ENCODE results near the gene TFIP11. TPM values are rescaled to one million over a fixed set of nuclear protein-coding genes. Genes with fewer than 3 reads are reported as not detected.

The TFIP11 gene
- total and polyA plus RNA-seq, 2 of the 8 experiments (the other 6 are each of a cell fraction or from before 2014, with no cell fraction given), result 18.1 to 28.3 TPM

DNA sequence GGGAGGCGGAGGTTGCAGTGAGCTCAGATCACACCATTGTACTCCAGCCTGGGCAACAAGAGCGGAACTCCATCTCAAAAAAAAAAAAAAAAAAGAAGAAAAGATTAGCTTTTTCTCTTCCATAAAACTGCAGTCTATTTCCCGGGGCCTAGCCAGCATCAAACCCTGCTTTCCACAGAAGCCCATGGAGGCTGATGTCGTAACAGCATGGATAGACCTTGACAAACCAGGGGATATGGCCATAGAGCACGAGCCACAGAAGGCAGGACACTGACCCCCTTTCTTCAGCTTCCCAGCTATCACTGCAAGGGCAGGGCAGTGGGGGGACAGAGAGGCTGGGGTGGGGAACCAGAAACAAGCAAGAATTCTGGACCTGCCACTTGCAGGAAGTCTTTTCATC is 50.2 kb downstream of the TFIP11 start:
- ChIA-PET CTCF (ENCODE audit: partially characterized antibody) (interaction anchor here (0.7 to 7.8 kb wide), 24 partner anchors 9 to 125 kb away, joined by 3 to 98 read pairs (median 8); partner anchors contain the start of genes HPS4 and SRRD), POLR2A (ENCODE audit: partially characterized antibody) (interaction anchor here (1.2 to 1.5 kb wide), 3 partner anchors 21 to 97 kb away, joined by 3 to 4 read pairs (median 3); partner anchors contain the start of genes HPS4 and SRRD)
- H3K36me3 ChIP-seq (ENCODE audit: control insufficient read depth in 2 of 4, insufficient read depth in 4 of 4, low read length in 3 of 4), result peaks cover 14 to 65% (median 44%) of the 10 kb centered on the region in 4 experiments

More for the DNA sequence above, 50.2 kb downstream of the TFIP11 start:
- no peaks in the 10 kb centered on the region for H3K23me2 ChIP-seq (ENCODE audit: low read depth, low read length)
- H4K91ac ChIP-seq (replicated peaks; ENCODE audit: insufficient read length, low read length), result no peak overlapping the region
- no peak overlapping the region for H4K8ac ChIP-seq (ENCODE audit: extremely low read depth, insufficient read depth, low read length)
- H3K27ac ChIP-seq (ENCODE audit: low read depth, low read length), result no peak overlapping the region
- H3K4me2 ChIP-seq (ENCODE audit: insufficient read depth in 1 of 2, low read depth in 2 of 2, low read length in 2 of 2), result no peak overlapping the region
- peaks cover 5 to 9% of the 10 kb centered on the region in 2 experiments for H4K20me1 ChIP-seq (replicated peaks in 1 of 2; ENCODE audit: control insufficient read depth in 1 of 2, insufficient read depth in 2 of 2, low read length in 2 of 2)
- H4K5ac ChIP-seq (ENCODE audit: insufficient read length, low read depth, low read length), result no peak overlapping the region
- WGBS, 2 experiments (ENCODE audit: extremely low coverage in 1 of 2, insufficient coverage in 1 of 2, insufficient read length in 1 of 2, insufficient replicate concordance in 2 of 2, low coverage in 1 of 2, low lambda C conversion rate in 2 of 2, missing lambda C conversion rate in 1 of 2), result 90% methylated on average over 5 of the region's 5 CpGs; no CpG with 5 or more reads in 1 of the 2 experiments
- H3K27me3 ChIP-seq (replicated peaks in 1 of 4; ENCODE audit: control insufficient read depth in 3 of 4, extremely low read depth in 1 of 4, insufficient read depth in 3 of 4, low read length in 3 of 4), result no peaks in the 10 kb centered on the region
- no peak overlapping the region for H2AK5ac ChIP-seq (ENCODE audit: low read depth, low read length)
- H3K18ac ChIP-seq (ENCODE audit: extremely low read depth, low read length), result no peak overlapping the region
- H2AFZ ChIP-seq (ENCODE audit: low read length), result no peak overlapping the region
- no peak overlapping the region for H3K4me3 ChIP-seq (ENCODE audit: extremely low read depth in 1 of 4, insufficient read depth in 2 of 4, low read depth in 3 of 4, low read length in 4 of 4)
- H3K14ac ChIP-seq (ENCODE audit: insufficient read length), result no peak overlapping the region
- H3K9me3 ChIP-seq (ENCODE audit: insufficient read depth in 2 of 2, low read depth in 1 of 2, low read length in 1 of 2), result no peaks in the 10 kb centered on the region
- 0 out of 2 replicates have a peak, but pooled peaks cover 2% of the 10 kb centered on the region for H3K79me1 ChIP-seq (ENCODE audit: low read depth, low read length)
- H3K9ac ChIP-seq (replicated peaks in 1 of 4; ENCODE audit: extremely low read depth in 1 of 4, low read depth in 3 of 4, low read length in 3 of 4), result no peak overlapping the region
- H2BK20ac ChIP-seq (ENCODE audit: low read length), result no peak overlapping the region
- no peak overlapping the region for H2BK120ac ChIP-seq (replicated peaks; ENCODE audit: low read depth, low read length)
- H2BK5ac ChIP-seq (ENCODE audit: low read depth, low read length), result no peak overlapping the region
- peaks cover 0 to 2% of the 10 kb centered on the region in 2 experiments; a peak in 1 of 4 replicates for H3K79me2 ChIP-seq (ENCODE audit: control insufficient read depth in 1 of 2, insufficient read depth in 2 of 2, low read length in 2 of 2)
- H3K4me1 ChIP-seq (replicated peaks in 1 of 4; ENCODE audit: control insufficient read depth in 3 of 4, insufficient read depth in 4 of 4, low read length in 3 of 4), result no peaks in the 10 kb centered on the region
- H2BK15ac ChIP-seq (ENCODE audit: low read length), result no peak overlapping the region
- no peak overlapping the region for H3K23ac ChIP-seq (ENCODE audit: insufficient read length)
- DNase-seq (ENCODE audit: low read depth in 1 of 2, low spot score in 2 of 2) (no peak), FAIRE-seq (no peak)
- no peak overlapping the region for H3K4ac ChIP-seq (replicated peaks; ENCODE audit: insufficient read length, low read depth, low read length)
- no peak overlapping the region for H2BK12ac ChIP-seq (ENCODE audit: low read depth, low read length)
- no peak overlapping the region for H3K56ac ChIP-seq (replicated peaks; ENCODE audit: insufficient read length, low read depth, low read length)
- no peak for TF ChIP-seq KDM5A (IDR thresholded peaks at IDR 0.05; ENCODE audit: low read length)
- no peak for TF ChIP-seq SP1 (IDR thresholded peaks at IDR 0.05; ENCODE audit: low read depth, low read length)
- TF ChIP-seq NANOG (IDR thresholded peaks at IDR 0.05; ENCODE audit: insufficient read depth, low read depth, low read length, poor library complexity, severe bottlenecking), result no peak
- no peak for TF ChIP-seq SP2 (IDR thresholded peaks at IDR 0.05; ENCODE audit: low read length)
